Cerebellar cortex (tissue), 1 donor: ENCODE measurements around the gene LRP6.
"Not testable (repeated sequence)": the region's sequence is repeated elsewhere in the genome, so short reads cannot be mapped to it uniquely, and the experiment has no call there.

Experiments
- DNase-seq: peaks from one replicate; pipeline ENCODE4 v3.0.0-alpha.2; 2015; ENCODE audit warnings: low spot score

Gene LRP6

DNA sequence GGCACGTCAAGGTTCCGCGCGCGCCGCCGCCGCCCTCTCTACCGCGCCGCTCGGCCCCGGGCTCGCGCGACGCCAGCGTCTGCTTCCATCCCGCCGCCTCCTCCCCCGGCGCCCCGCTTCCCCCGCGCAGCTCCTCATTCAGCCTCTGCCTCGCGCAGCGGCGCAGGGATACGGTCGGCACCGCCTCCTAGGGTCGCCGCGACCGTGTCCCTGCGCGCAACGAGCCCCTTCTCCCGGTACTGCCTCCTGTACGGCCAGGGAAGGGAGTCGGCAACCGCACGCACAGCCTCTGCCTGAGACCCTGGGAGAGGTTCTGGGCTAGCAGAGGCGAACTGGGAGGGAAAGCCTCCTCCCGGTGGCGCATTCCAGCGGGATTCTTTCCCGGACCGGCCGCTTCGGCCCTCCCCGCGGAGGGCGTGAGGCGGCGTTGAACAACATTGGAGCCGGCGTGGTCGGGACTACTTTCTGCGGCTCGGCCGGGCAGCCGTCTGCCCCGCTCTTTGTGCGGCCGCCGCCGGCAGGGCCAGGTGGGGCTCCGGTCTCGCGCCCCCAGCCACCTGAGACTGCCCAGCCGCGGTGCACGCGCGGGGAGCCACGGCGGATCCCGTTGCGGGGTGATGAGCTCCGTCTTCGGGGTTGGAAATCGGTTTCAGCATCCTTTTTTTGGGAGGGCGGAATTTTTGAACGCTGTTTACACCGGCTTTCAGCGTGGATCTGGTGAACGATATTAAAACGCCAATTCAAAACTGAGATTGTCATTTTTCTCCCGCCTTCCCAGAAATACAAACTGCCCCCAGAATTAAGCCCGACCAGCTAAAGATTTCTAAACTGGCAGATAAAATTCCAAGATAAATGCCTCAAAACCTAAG lies at the start of gene LRP6:
Gene LRP6 (minus strand): TSS at position 172 of the 869 bp plus-strand sequence. CDS start 309 bp downstream, outside the sequence.
- peak; percentile 86 for DNase-seq

DNA sequence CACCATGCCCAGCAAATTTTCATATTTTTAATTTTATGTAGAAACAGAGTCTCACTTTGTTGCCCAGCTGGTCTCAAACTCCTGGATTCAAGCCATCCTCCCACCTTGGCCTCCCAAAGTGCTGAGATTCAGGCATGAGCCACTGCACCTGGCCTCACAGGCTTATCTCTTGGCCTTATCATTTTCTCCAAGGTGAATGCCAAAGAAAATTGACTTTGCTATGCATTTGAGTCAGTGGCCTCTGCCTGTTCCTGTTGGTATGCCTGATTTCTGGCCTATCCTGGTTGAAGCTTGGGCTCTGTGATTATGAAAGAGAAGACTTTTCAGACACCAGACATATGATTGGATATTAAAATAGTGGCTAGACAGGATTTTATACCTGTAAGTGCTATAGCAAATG lies 49.0 kb upstream of the LRP6 start:
- no peak for DNase-seq

DNA sequence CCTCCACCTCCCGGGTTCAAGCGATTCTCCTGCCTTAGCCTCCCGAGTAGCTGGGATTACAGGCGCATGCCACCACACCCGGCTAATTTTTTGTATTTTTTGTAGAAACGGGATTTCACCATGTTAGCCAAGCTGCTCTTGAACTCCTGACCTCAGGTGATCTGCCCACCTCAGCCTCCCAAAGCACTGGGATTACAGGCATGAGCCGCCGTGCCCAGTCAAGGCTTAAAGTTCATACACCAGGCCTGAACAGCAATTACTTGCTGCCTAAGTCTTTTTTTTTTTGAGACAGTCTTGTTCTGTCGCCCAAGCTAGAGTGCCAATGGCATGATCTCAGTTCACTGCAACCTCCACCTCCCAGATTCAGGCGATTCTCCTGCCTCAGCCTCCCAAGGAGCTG lies 43.9 kb upstream of the LRP6 start:
- DNase-seq = not testable (repeated sequence)

DNA sequence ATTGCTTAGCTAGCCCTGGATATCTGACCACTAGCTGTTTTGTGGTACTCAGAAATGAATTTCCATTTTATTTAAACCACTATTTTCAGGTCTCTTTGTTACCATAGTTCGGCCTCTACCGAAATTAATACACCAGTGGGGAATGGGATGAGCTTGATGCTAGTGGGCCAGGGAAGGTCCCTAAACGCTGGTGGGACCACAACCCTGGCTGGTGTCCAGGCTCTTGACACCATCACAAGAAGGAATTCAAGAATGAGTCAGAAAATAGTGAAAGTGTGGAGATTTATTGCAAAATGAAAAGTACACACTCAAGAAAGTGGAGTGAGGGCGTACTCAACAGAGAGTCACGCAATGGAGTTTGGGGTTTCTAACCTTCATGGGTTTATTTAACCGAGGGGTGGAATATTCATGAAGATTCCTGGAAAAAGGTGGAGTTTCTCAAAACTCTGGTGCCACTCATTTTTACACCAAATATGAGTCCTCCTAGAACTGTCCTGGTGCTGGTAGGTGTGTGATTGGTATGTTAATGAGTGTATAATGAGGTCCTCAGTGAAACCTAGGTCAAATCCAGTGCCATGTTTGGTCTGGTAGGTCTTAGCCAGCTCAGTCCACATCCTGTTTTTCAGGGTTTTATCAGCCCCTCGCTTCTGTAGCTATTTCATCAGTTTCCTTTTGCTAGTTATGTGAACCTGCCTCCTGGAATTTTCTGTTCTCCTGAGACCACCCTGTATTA lies 38.9 kb upstream of the LRP6 start:
- no peak for DNase-seq

DNA sequence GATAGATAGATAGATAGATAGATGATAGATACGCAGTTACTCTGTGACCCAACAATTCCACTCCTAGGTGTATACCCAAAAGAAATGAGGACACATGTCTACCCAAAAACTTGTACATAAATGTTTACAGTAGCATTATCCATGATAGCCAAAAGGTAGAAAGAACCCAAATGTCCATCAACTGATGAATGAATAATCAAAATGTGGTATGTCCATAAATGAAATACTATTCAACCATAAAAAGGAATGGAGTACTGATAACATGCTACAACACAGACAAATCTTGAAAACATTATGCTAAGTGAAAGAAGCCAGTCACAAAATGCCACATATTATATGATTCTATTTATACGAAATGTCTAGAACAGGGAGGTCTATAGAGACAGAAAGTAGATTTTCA lies 36.1 kb upstream of the LRP6 start:
- DNase-seq = no peak

DNA sequence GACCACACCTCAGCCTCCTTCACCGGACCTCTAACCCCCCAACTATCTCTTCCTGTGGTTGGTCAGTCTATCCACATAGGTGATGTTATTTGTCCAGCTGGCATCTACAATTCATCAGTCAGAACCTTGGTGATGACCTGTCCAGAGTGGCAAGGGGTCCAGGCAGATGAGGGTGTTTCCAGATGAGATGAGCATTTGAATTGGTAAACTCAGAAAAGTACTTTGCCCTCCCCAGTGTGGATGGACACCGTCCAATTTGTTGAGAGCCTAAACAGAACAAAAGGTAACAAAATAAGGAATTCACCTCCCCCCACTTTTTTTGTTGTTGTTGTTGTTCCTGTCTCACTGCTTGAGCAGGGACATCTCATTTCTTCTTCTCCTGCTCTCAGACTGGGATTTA lies 34.3 kb upstream of the LRP6 start:
- no peak for DNase-seq

DNA sequence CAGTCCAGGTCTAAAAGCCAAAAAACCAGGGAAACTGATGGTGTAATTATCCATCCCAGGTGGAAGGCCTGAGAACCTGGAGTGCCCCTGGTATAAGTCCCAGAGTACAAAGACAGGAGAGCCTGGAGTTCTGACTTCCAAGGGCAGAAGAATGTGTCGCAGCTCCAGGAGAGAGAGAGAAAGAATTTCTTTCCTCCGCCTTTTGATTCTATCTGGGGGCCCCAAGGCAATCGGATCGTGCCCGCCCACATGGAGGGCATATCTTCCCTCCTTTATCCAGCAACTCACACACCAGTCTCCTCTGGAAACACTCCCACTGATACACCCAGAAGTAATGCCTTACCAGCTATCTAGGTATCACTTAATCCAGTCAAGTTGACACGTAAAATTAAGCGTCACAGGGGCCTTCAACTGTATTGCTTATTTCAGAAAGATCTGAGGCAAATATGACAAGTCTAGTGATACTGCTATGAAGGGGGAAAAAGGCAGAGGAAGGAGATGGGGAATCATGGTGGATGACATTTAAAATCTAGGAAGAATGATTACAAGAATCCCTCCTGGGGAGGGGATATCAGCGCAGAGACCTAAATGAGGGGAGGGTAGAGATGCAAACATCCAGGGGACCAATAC lies 30.5 kb upstream of the LRP6 start:
- no peak for DNase-seq

DNA sequence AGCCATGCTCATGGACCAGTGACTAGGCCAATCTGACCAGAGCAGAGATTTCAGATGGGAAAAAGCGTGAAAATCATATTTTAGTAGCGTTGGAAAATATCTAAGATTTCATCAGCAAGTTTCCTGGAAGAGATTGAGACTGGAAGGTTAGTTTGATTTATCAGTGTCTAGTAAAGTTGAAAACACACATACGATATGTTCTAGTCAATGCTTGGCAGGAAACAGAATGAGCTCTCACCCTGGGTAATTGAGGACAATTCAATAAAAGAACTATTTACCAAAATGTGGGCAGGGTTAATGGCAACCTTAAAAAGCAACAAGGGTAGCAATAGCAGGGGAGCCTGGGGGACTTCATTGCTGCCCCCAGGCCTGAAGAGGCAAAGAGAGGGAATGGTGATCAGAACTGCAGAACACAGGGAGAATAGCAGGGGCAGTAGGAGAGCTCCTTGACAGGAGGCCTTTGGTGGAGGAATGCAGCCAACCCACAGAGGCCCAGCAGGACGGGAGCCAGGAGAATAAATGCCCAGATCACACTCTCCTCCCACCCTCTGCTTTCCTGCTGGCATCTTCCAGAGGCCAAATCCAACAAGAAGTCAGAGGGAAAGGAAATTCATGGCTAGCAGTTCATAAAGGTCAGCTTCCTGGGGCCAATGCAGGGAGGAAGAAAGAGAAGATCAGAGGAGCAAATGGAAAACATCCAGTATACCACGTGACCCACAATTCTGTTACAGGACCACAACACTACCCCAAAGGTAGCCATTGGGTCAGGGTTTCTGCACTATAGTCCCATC lies 27.6 kb upstream of the LRP6 start:
- DNase-seq = peak; percentile 36

DNA sequence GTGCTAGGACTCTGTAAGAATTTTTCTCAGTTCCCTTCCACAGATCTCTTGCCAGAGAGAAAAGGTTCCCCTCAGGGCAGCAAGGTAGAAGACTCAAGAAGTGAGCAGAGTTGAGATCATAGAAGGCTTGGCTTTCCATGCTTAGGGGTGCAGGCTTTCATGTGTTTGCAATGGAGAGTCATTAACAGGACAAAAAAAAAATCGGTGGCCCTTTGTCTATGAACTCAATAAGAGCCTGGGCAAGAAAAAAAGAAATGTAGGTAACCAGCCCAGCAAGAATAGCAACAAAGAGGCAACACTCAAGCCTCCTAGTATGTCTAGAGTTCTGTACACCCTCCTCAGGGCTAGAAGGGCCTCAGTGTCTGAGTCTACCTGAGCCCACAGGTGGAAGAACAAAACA lies 23.4 kb upstream of the LRP6 start:
- DNase-seq = no peak

DNA sequence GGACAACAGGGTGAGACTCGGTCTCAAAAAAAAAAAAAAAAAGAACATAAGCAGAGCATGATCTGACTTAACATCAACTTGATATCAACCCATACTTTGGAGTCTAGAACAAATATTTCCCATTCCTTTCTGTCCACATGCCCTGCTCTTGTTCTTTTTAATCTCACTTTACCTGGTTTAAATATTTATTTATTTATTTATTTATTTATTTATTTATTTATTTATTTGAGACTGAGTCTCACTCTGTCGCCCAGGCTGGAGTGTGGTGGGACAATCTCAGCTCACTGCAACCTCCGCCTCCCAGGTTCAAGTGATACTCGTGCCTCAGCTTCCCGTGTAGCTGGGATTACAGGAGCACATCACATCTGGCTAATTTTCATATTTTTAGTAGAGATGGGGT lies 19.6 kb upstream of the LRP6 start:
- no peak for DNase-seq

DNA sequence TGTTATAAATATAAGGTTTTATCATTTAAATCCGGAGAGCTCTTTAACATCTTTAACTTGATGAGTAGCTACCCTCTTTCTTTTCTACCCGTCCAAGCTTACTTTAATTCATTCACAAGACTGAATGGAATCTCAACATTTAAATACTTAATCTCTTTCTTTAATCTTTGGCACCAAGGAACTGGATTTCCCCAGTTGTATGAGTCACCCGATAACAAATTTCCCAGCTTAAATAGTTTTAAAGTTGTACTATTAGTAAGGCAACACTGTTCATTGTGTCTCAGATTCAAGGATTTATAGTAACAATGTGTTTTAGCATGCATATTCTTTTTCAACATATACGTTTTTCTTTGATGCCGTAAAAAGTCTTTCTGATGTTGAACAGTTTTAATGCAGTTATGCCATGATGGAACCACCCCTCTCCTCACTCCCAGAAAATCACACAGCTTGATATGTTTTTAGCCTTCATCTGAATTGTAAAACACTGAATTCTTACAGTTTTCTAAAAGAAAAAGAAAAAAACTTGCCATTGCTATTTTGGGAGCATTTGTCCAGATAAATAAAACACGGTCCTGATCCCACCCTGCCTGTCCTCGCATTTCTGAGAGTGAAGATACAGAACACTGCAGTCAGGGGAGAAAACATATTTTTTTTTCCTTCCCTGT lies 16.0 kb upstream of the LRP6 start:
- DNase-seq = no peak

DNA sequence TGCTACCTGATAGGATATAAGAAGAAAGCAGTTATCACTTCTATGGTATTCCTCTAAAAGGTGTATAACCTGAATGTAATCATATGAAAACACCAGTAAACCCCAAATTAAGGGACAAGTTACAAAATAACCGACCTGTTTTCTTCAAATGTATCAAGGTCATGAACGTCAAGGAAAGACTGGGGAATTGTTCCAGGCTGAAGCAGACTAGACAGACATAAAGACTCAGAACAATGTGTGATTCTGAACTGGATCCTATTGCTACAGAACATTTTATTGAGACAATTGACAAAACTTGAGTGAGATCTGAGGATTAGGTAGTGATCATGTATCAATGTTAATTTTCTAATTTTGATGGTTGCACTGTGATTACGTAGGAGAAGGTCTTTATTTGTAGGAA lies 15.4 kb upstream of the LRP6 start:
- no peak for DNase-seq

DNA sequence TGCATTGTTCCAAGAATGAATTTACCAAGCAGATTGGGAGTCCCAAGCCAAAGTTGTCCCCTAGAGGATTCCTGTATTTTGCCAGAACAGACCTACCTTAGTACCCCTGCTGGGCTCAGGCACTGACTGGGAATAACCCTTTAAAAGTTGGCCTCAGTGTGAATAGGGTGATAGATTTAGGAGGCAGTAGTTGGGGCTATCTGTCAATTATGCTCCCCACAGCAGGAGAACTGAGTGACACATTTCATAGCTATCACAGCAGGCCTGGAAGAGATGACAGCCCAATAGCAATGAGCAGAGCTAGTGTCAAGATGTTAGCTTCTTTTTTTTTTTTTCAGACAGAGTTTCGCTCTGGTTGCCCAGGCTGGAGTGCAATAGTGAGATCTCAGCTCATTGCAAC lies 14.3 kb upstream of the LRP6 start:
- no peak for DNase-seq

DNA sequence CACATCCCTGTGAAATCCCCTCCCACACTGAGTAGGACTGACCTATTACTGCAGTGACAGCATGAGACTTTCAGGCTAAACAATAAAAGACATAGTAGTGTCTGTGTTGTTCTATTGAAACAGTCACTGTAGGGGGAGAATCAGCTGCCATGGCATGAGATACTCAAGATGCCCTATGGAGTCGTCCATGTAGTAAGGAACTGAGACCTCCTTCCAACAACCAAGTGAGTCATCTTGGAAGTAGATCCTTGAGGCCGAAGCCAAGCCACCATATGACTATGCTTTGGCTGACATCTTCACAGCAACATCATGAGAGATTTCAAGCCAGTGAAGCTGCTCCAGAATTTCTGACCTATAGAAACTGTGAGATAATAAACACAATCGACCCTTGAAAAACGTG lies 12.1 kb upstream of the LRP6 start:
- no peak for DNase-seq

DNA sequence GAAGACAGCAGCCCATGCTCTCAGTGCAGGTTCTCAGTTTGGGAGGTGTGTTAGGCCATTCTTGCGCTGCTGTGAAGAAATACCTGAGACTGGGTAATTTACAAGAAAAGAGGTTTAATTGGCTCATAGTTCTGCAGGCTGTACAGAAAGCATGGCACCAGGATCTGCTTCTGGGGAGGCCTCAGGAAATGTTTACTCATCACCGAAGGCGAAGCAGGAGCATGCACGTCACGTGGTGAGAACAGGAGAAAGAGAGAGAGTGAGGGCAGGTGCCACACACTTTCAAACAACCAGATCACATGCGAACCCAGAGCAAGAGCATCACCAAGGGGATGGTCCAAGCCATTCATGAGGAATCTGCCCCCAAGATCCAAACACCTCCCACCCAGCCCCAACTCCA lies 9.0 kb upstream of the LRP6 start:
- no peak for DNase-seq

DNA sequence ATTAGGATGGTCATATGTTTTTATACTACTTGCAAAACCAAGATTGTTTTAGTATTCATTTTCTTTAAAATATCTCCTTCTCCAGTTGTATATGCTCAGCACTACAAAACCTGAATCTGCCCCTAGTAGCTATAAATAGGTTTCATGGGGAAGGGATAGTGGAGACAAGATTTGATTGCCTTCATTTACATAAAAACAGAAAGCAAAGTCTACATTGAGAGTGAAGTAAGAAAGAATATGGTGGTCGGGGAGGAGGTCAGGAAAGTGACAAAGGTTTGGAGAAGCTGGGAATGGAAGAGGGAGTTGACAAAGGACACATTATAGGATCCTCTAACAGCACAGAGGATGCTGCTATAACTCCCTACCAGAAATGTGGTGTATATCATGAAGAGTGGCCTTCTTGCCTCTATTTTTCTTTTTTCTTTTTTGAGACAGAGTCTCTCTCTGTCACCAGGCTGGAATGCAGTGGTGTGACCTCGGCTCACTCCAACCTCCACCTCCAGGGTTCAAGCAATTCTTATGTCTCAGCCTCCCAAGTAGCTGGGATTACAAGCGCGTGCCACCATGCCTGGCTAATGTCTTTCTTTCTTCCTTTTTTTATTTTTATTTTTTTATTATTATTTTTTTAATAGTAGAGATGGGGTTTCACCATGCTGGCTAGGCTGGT lies 6.6 kb upstream of the LRP6 start:
- no peak for DNase-seq

DNA sequence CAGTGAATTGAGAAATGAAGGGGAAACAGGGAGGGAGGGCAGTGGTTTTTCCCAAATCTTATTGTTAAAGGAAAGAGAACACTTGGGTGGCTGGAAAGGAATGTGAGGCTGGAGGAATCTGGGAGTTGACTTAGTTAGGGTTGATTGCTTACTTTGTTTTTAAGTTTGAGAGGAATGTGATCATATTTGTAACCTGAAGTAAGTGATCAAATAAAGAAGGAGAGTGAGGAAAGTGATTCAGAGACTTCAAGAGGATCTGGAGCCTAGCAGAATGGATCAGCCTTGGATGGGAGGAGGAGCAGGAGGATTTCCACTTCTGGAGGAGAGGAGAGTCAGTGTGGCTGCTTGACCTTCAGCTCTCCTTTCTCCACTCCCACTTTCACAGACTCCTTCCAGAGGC lies 6.0 kb upstream of the LRP6 start:
- DNase-seq = no peak

DNA sequence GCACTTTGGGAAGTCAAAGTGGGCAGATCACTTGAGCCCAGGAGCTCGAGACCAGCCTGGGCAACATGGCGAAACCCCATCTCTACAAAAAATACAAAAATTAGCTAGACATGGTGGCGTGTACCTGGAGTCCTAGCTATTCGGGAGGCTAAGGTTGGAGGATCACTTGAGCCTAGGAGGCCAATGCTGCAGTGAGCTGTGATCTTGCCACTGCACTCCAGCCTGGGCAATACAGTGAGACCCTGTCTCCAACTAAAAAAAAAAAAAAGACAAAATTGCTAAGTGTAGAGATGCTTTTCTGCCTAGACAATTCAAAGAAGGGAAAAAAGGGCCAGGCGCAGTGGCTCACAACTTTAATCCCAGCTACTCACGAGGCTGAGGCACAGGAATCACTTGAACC lies 3.4 kb upstream of the LRP6 start:
- no peak for DNase-seq

DNA sequence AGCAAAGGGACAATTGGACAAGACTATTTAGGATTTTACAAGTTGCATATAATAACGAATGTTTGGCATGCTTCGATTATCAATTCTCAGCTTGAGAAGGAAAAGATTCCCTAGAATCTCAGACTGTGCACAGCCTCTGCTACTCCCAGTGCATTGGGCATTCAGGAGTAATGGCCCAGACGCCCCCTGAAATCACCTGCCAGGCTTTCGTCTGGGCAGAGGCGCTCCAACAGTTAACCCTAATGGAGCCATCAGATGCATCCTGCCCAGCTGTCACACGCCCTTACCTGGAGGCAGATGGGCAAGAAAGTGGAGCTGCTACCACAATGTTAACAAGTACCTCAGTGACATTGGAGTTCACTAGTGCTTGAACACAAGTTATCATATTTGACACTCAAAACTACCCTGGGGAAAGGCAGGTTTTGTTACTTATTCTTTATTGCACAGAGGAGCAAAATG lies 927 bp upstream of the LRP6 start:
- DNase-seq = peak; percentile 29

DNA sequence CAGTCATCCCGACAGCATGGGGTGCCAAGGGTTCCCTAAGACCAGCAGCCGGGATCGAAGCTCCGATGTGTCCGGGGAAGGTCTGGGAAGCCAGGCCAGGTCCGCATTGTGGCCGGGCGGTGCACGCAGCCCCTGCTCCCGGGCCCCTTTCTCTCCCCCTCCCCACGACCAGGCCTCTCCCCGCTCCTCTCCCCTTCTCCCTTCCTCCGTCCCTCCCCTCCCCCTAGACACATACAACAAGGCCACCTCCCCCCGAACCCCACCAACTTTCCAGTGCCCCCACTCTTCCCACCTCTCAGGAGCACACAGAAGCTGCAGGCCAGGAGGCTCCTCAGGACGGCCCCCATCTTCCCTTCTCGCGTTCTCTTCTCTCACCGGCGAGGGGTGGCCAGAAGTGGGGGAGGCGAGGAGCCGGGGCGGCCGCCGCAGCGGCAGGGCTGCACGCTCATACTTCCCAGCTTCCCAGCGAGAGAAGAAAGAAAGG lies 413 bp downstream of the LRP6 start:
- no peak for DNase-seq
